ENCODE results near the gene TIMP4. TPM values are rescaled to one million over a fixed set of nuclear protein-coding genes. Genes with fewer than 3 reads are reported as not detected.

Gene TIMP4
- total RNA-seq, 1 donor from 2014 or later: 0.35 TPM

DNA sequence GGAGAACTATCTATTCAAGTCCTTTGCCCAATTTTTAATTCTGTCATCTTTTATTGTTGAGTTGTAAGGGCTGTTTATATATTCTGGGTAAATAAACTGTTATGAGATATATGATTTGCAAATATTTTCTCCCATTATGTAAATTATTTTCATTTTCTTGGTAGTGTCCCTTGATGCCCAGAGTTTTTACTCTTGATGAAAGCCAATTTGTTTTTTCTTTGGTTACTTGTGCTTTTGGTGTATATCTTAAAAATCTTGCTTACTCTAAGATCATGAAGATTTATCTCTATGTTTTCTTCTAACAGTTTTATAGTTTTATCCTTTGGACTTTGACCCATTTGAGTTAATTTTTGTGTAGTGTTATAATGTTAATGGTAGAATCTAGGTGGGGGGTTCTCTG is 44.5 kb downstream of the TIMP4 start:
- H3K4me3 ChIP-seq (ENCODE audit: low read depth, low read length): no peak overlapping the region
- no peak for DNase-seq (ENCODE audit: low read depth)
- TF ChIP-seq, protein P1, sequence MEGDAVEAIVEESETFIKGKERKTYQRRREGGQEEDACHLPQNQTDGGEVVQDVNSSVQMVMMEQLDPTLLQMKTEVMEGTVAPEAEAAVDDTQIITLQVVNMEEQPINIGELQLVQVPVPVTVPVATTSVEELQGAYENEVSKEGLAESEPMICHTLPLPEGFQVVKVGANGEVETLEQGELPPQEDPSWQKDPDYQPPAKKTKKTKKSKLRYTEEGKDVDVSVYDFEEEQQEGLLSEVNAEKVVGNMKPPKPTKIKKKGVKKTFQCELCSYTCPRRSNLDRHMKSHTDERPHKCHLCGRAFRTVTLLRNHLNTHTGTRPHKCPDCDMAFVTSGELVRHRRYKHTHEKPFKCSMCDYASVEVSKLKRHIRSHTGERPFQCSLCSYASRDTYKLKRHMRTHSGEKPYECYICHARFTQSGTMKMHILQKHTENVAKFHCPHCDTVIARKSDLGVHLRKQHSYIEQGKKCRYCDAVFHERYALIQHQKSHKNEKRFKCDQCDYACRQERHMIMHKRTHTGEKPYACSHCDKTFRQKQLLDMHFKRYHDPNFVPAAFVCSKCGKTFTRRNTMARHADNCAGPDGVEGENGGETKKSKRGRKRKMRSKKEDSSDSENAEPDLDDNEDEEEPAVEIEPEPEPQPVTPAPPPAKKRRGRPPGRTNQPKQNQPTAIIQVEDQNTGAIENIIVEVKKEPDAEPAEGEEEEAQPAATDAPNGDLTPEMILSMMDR (conservative IDR thresholded peaks at IDR 0.05; ENCODE audit: low read depth, low read length): no peak

DNA sequence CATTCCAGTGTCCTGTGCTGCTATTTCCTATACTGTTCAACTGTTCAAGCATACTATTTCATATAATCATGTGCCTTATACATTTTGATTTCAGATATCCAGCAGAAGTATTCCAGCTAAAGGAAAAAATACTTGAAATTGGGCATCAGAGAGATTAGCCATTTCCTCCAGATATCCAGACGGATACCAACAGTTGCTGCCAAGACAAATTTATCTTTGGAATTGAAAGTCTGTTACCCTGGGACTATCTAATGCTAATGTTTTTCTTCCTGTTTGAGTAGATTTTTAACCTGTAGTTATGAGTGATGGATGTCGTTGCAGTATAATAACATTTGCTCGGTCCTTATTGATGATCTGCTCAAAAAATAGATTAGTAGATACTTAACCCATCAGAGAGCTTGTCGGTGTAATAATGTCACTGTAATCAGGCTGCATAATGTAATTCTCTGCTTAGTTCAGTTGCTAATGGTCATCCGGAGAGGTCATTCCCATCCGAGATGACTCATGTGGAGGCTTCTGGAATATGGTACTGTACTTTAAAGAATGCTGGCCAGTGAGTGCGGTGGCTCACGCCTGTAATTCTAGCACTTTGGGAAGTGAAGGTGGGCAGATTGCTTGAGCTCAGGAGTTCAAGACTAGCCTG is 51.5 kb downstream of the TIMP4 start:
- DNase-seq (ENCODE audit: low read depth): no peak
- no peak overlapping the region for H3K4me3 ChIP-seq (ENCODE audit: low read depth, low read length)
- TF ChIP-seq, protein P1 (conservative IDR thresholded peaks at IDR 0.05; ENCODE audit: low read depth, low read length): no peak

Other genes with a start within 250 kb of the TIMP4 start
- 0.12 and 0.58 TPM in 2 replicates for gene SYN2, start 154.5 kb downstream of the TIMP4 start, total RNA-seq
- gene PPARG, start 130.2 kb upstream of the TIMP4 start, total RNA-seq: 14.7 and 31.4 TPM in 2 replicates

All from epithelial cell of proximal tubule (primary cell).